RWPE1 (cell line): ENCODE data around the gene COA8.
A peak's percentile ranks its signal among the peaks of the same experiment; 100 is the strongest.

Source experiments
- CTCF ChIA-PET: fragments of 350-600 bp; sonication (Branson Sonifier 250); formaldehyde crosslinking; extraction: SDS; loops from one replicate; lab custom pipeline; 2021; lab: Yijun Ruan, JAX
- POLR2A ChIA-PET: fragments of 400-600 bp; formaldehyde crosslinking; extraction: SDS; loops from one replicate; lab custom pipeline; 2020; ENCODE audit warnings: antibody characterized with exemption; ENCODE audit not compliant: low non-redundant PET; lab: Yijun Ruan, JAX
- DNase-seq: peaks from one replicate; pipeline ENCODE4 v3.0.0; 2012; ENCODE audit warnings: low spot score
- H3K27ac ChIP-seq: fragments of 450-650 bp; 2 replicates; pipeline ENCODE4 v1.5.1; 2017
- TF ChIP-seq, protein P1 (sequence below): fragments of 450-650 bp; conservative IDR thresholded peaks from 2 replicates; pipeline ENCODE4 v1.5.1; 2017; ENCODE audit warnings: low read depth, mild to moderate bottlenecking

COA8 gene

DNA sequence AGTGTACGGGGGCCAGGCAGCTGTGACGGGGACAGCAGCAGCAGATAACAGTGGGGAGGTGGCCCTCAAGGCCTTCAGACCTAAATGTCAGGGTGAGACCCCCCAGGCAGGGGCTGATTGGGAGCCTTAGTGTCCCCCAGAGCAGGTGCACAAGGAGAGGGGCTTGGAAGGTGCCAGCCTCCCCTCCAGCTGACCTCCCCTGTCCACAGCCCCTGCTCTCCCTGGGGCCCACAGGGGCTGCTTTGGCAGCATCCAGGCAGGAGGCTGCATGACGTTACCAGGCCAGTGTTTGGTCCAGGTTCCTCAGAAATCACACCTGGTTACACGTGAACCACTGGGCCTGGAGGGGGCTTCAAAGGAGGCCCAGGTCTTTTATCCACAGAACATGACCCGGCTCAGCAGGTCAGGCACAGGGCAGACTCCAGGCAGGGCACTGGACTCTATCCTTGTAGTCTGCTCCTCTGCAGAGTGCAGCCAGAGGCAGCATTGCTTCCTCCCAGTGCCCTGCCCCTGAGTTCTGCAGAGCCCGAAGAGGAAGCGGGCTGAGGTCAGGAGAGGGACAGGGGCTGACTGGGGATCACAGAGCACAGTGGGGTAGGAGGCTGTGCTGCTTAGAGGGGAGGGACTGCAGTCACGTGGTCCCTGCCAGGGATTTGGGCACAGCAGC, 36.4 kb upstream of the COA8 start:
- POLR2A ChIA-PET = no interaction called here

DNA sequence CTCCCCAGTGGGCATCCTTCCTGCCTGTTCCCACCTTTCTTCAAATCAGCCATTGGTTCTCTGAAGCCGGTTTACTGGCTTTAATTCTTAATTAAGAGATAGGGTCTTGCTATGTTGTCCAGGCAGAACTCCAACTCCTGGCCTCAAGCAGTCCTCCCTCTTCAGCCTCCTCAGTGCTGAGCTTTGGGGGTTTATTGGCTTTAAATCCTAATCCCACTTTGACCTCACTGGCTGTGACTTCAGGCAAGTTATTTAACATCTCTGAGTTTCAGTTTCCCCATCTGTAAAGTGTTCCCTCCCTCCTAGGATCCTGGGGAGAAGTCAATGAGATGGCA, 35.9 kb upstream of the COA8 start:
- CTCF ChIA-PET = interaction anchor here (1.0 kb wide), 1 partner anchor 8 kb away, joined by 3 read pairs; no protein-coding TSS in a partner anchor
- no peak for DNase-seq
- TF ChIP-seq, protein P1, sequence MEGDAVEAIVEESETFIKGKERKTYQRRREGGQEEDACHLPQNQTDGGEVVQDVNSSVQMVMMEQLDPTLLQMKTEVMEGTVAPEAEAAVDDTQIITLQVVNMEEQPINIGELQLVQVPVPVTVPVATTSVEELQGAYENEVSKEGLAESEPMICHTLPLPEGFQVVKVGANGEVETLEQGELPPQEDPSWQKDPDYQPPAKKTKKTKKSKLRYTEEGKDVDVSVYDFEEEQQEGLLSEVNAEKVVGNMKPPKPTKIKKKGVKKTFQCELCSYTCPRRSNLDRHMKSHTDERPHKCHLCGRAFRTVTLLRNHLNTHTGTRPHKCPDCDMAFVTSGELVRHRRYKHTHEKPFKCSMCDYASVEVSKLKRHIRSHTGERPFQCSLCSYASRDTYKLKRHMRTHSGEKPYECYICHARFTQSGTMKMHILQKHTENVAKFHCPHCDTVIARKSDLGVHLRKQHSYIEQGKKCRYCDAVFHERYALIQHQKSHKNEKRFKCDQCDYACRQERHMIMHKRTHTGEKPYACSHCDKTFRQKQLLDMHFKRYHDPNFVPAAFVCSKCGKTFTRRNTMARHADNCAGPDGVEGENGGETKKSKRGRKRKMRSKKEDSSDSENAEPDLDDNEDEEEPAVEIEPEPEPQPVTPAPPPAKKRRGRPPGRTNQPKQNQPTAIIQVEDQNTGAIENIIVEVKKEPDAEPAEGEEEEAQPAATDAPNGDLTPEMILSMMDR = no peak
- peak overlapping the region; percentile 100 for H3K27ac ChIP-seq
- POLR2A ChIA-PET = interaction anchor here (1.0 kb wide), 1 partner anchor 14 kb away, joined by 3 read pairs; no protein-coding TSS in a partner anchor

More for the DNA sequence above, 36.4 kb upstream of the COA8 start:
- TF ChIP-seq, protein P1 = no peak
- CTCF ChIA-PET = interaction anchor here (1.0 kb wide), 1 partner anchor 8 kb away, joined by 3 read pairs; no protein-coding TSS in a partner anchor
- H3K27ac ChIP-seq = peak overlapping the region; percentile 100
- no peak for DNase-seq

DNA sequence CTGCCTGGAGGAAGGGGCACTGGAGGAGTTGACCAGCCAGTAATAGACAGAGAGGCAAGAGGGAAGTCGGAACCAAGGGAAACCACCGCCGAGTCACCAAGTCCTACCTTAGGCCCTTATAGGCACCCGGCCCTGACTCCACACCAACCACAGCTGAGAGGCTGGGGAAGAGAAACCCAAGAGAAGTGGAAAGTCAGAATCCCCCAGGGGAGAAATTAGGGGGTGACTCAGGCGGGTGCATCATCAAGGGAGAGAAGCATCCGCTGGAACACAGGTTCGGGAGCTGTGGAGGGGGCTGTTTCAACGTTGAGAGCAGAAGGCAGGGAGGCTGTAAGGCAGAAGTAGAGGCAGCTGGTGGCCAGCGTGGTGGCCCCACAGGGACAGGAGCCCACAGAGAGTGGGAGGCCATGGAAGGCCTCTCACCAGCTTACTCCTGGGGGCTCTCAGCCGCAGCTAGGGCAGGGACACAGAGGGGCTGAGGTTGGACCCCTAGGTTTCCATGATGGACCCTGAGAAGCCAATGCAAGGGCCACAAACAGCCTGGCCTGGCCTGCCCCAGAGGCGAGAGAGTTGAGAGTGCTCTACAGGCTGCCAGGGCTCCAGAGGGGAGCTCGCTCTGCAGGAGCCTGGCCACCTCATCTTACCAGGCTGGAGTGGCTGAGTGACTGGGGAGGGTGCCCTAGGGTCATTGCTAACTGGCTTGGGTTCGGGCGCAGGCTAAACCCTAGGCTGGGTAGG, 35.2 kb upstream of the COA8 start:
- DNase-seq = no peak
- ChIA-PET CTCF (interaction anchor here (1.0 to 3.1 kb wide), 2 partner anchors 9 kb away, joined by 3 to 17 read pairs; no protein-coding TSS in a partner anchor), POLR2A (interaction anchor here (1.0 kb wide), 1 partner anchor 14 kb away, joined by 3 read pairs; no protein-coding TSS in a partner anchor)
- peak overlapping the region; percentile 100 for H3K27ac ChIP-seq
- TF ChIP-seq, protein P1 = no peak

DNA sequence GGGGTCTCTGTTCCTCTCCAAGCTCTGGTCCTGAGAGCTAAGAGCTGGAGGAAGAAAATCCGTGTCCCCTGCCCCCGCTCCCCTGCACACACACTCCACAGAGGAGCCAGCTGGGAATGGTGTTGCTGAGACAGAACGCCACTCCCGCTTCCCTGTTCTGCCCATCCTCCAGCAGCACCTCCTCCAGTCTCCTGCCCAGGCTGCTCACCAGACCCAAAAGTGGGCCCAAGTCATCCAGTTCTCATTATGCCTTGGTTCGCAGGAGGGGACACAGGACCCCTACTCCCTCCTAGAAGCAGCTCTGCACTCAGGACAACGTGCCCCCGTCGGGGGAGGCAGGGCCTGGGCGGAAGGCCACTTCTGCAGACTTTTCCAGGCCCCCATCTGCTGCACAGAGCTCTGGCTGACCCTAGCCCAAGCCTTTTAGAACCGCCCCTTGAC, 34.6 kb upstream of the COA8 start:
- TF ChIP-seq, protein P1 = no peak
- H3K27ac ChIP-seq = peak overlapping the region; percentile 100
- ChIA-PET CTCF (interaction anchor here (0.6 to 3.1 kb wide), 2 partner anchors 9 to 450 kb away, joined by 7 to 17 read pairs; no protein-coding TSS in a partner anchor), POLR2A (interaction anchor here (0.6 kb wide), 1 partner anchor 20 kb away, joined by 4 read pairs; no protein-coding TSS in a partner anchor)
- DNase-seq = no peak

DNA sequence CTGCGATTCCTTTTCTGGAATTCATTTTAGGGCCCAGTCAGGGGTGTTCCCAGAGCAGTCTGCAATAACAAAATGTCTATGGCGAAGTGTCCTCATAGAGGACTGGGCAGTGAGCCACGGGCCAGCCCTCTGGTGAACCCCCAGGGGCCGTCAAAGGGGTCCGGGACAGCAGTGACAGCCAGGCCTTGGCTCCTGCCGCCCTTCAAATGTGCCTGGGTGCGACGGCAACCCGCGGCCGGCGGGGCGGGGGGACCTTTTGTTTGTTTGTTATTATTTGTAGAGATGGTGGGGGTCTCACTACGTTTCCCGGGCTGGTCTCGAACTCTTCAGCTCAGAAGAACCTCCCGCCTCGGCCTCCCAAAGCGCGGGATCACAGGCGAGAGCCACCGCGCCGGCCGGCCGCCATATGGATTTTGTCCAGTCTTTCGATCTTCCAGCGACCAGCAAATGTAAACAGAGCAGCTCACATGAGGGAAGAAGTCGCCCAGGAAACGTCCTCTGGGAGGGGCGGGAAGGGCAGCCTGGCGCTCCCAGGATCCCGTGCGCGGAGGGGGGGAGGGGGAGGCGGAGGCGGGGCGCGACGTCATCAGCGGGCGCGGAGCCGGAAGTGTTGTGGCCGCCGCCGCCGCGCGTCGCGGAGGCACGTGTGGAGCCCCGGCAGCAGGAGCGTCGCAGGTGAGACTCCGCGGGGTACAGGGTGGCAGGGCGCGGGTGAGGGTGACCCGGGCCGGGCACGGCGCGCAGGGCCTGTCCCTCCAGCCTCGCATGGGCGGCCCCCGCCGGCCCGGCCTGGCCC, 34.0 kb upstream of the COA8 start, which contains the start of gene TRMT61A:
TSS of gene TRMT61A (plus strand) at position 610 of the 796 bp plus-strand sequence. CDS start 783 bp downstream, outside the sequence.
- CTCF ChIA-PET = interaction anchor here (0.6 to 3.1 kb wide), 4 partner anchors 10 to 1205 kb away, joined by 3 to 17 read pairs (median 5); no protein-coding TSS in a partner anchor
- peak within 1 kb of the TSS; percentile 100 for H3K27ac ChIP-seq
- TF ChIP-seq, protein P1 = no peak
- peak; percentile 96 for DNase-seq
- POLR2A ChIA-PET = interaction anchor here (0.6 to 1.2 kb wide), 2 partner anchors 12 to 19 kb away, joined by 4 to 7 read pairs; no protein-coding TSS in a partner anchor
